Karpas-422 (cell line): Measurements from ENCODE around the gene NEURL3. TPM values are rescaled to one million over a fixed set of nuclear protein-coding genes. Genes with fewer than 3 reads are reported as not detected.
"Not testable (repeated sequence)": the region's sequence is repeated elsewhere in the genome, so short reads cannot be mapped to it uniquely, and the experiment has no call there.

Experiments
- DNase-seq: peaks from one replicate; pipeline ENCODE4 v3.0.0-alpha.2; 2015
- H2AFZ ChIP-seq: fragments of 200-600 bp; sonication (generic); 2 replicates; pipeline ENCODE4 v1.6.1; 2014; ENCODE audit warnings: antibody characterized with exemption, low read length, mixed read lengths
- H3K27ac ChIP-seq: fragments of 200-600 bp; sonication (generic); 2 replicates; pipeline ENCODE4 v1.5.1; 2014; ENCODE audit warnings: mild to moderate bottlenecking, low read length, moderate library complexity
- H3K27me3 ChIP-seq: fragments of 200-600 bp; sonication (generic); 2 replicates; pipeline ENCODE4 v1.6.1; 2014; ENCODE audit warnings: low read length, mixed read lengths
- H3K36me3 ChIP-seq: fragments of 200-600 bp; sonication (generic); 2 replicates; pipeline ENCODE4 v1.6.1; 2014; ENCODE audit warnings: low read length, mixed read lengths; ENCODE audit not compliant: insufficient read depth
- H3K4me1 ChIP-seq: fragments of 200-600 bp; sonication (generic); 2 replicates; pipeline ENCODE4 v1.6.1; 2014; ENCODE audit warnings: mild to moderate bottlenecking, low read length, mixed read lengths
- H3K4me2 ChIP-seq: fragments of 200-600 bp; sonication (generic); 2 replicates; pipeline ENCODE4 v1.6.1; 2014; ENCODE audit warnings: low read length, low read depth, mild to moderate bottlenecking; ENCODE audit not compliant: poor library complexity, severe bottlenecking
- H3K4me3 ChIP-seq: fragments of 200-600 bp; sonication (generic); 2 replicates; pipeline ENCODE4 v1.5.1; 2014; ENCODE audit warnings: mild to moderate bottlenecking, antibody characterized with exemption, low read length, mixed read lengths
- H3K79me2 ChIP-seq: fragments of 200-600 bp; sonication (generic); 2 replicates; pipeline ENCODE4 v1.6.1; 2014; ENCODE audit warnings: mild to moderate bottlenecking, low read length, mixed read lengths
- H3K9ac ChIP-seq: fragments of 200-600 bp; sonication (generic); 2 replicates; pipeline ENCODE4 v1.6.0; 2014; ENCODE audit warnings: low read length
- H3K9me2 ChIP-seq: fragments of 200-600 bp; sonication (generic), shearing (Covaris generic); replicated peaks from 2 replicates; pipeline ENCODE4 v1.6.0; 2014; ENCODE audit warnings: mild to moderate bottlenecking, low read length, moderate library complexity; ENCODE audit not compliant: insufficient read depth
- H3K9me3 ChIP-seq: fragments of 300-700, 200-600 bp; sonication (generic); 2 replicates; pipeline ENCODE4 v1.6.1; 2014; ENCODE audit warnings: low read length, mixed read lengths
- H4K20me1 ChIP-seq: fragments of 200-600 bp; sonication (generic); 2 replicates; pipeline ENCODE4 v1.6.1; 2014; ENCODE audit warnings: mild to moderate bottlenecking, antibody characterized with exemption, low read length, low read depth; ENCODE audit not compliant: insufficient read depth
- total RNA-seq: library from RNA; depleted of rRNA; stranded (reverse); fragments of >200 nt; shearing (Covaris generic); gene quantifications from 2 replicates; pipeline ENCODE4 v1.2.3, GENCODE V29; 2014; ENCODE audit warnings: low replicate concordance; rRNA removed

NEURL3 gene
- total RNA-seq: not detected in 2 replicates

GRCh38 chr2:96505231-96505889 lies at the start of gene NEURL3:
Gene NEURL3, minus strand, starts transcription at chr2:96505357. Its CDS starts 71 bp downstream, at chr2:96505286.
- Histone ChIP-seq H3K9ac (no peak within 1 kb of the TSS), H3K4me1 (peaks cover 20% of the 10 kb centered on the region), H3K36me3 (no peaks in the 10 kb centered on the region), H3K79me2 (no peaks in the 10 kb centered on the region), H2AFZ (no peak within 1 kb of the TSS), H3K4me2 (no peak within 1 kb of the TSS), H3K9me3 (no peaks in the 10 kb centered on the region), H3K27ac (no peak within 1 kb of the TSS), H3K9me2 (no peaks in the 10 kb centered on the region), H3K4me3 (no peak within 1 kb of the TSS), H3K27me3 (no peaks in the 10 kb centered on the region), H4K20me1 (no peaks in the 10 kb centered on the region)
- DNase-seq: no peak

GRCh38 chr2:96554293-96555145 lies 49.4 kb upstream of the NEURL3 start:
- Histone ChIP-seq H3K4me3 (peak overlapping the region; percentile 55; the same call in 1 of the 2 replicates), H3K27ac (no peak overlapping the region), H3K9me2 (no peaks in the 10 kb centered on the region), H3K4me1 (peaks cover 7% of the 10 kb centered on the region), H3K79me2 (no peaks in the 10 kb centered on the region), H3K36me3 (no peaks in the 10 kb centered on the region), H4K20me1 (no peaks in the 10 kb centered on the region), H3K27me3 (no peaks in the 10 kb centered on the region), H2AFZ (peak overlapping the region; percentile 88), H3K9me3 (no peaks in the 10 kb centered on the region), H3K9ac (peak overlapping the region; percentile 49), H3K4me2 (peak overlapping the region; percentile 54)
- peak; percentile 87 for DNase-seq

GRCh38 chr2:96553957-96554292 lies 48.8 kb upstream of the NEURL3 start:
- peak overlapping the region; percentile 88 for H2AFZ ChIP-seq
- H3K9me3 ChIP-seq, H3K4me1 ChIP-seq, H3K27me3 ChIP-seq, H4K20me1 ChIP-seq, H3K9me2 ChIP-seq, H3K79me2 ChIP-seq, H3K27ac ChIP-seq, DNase-seq, H3K36me3 ChIP-seq: not testable (repeated sequence)
- peak overlapping the region; percentile 49 for H3K9ac ChIP-seq
- H3K4me3 ChIP-seq: peak overlapping the region; percentile 55; the same call in 1 of the 2 replicates
- H3K4me2 ChIP-seq: peak overlapping the region; percentile 54

GRCh38 chr2:96553176-96553956 lies 48.2 kb upstream of the NEURL3 start:
- Histone ChIP-seq H3K4me3 (no peak overlapping the region), H3K36me3 (no peaks in the 10 kb centered on the region), H3K79me2 (no peaks in the 10 kb centered on the region), H3K9me2 (no peaks in the 10 kb centered on the region), H4K20me1 (no peaks in the 10 kb centered on the region), H3K4me1 (peaks cover 7% of the 10 kb centered on the region), H2AFZ (no peak overlapping the region), H3K27ac (no peak overlapping the region), H3K4me2 (no peak overlapping the region), H3K27me3 (no peaks in the 10 kb centered on the region), H3K9ac (no peak overlapping the region), H3K9me3 (no peaks in the 10 kb centered on the region)
- DNase-seq: no peak

- H3K27ac ChIP-seq: no peak overlapping the region
- no peaks in the 10 kb centered on the region for H3K27me3 ChIP-seq
- H3K4me2 ChIP-seq: no peak overlapping the region
- H3K9me2 ChIP-seq: no peaks in the 10 kb centered on the region
- H3K9me3 ChIP-seq: no peaks in the 10 kb centered on the region
- no peak overlapping the region for H3K9ac ChIP-seq
- H4K20me1 ChIP-seq: no peaks in the 10 kb centered on the region
- peaks cover 7% of the 10 kb centered on the region for H3K4me1 ChIP-seq
- H3K79me2 ChIP-seq: no peaks in the 10 kb centered on the region
- no peaks in the 10 kb centered on the region for H3K36me3 ChIP-seq
- H2AFZ ChIP-seq: no peak overlapping the region
- no peak overlapping the region for H3K4me3 ChIP-seq
- DNase-seq: no peak
These were observed 47.4 kb upstream of the NEURL3 start for GRCh38 chr2:96552315-96553175.

DNA sequence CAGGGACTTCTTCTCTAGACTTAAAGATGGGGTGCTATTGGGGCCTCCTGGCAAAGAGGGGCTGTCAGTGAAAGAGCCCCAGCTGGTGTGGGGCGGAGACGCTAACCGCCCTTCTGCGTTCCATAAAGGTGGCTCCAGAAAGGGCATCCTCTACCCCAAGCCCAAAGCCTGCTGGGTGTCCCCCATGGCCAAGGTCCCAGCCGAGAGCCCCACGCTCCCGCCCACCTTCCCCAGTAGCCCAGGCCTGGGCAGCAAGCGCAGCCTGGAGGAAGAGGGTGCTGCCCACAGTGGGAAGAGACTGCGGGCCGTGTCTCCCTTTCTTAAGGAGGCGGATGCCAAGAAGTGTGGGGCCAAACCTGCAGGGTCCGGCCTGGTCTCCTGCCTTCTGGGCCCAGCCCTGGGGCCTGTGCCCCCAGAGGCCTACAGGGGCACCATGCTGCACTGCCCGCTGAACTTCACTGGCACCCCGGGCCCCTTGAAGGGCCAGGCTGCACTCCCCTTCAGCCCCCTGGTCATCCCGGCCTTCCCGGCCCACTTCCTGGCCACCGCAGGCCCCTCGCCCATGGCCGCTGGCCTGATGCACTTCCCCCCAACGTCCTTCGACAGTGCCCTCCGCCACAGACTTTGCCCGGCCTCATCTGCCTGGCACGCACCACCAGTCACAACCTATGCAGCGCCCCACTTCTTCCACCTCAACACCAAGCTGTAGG lies 46.6 kb upstream of the NEURL3 start:
- H3K9me2 ChIP-seq: no peaks in the 10 kb centered on the region
- H4K20me1 ChIP-seq: no peaks in the 10 kb centered on the region
- H3K79me2 ChIP-seq: no peaks in the 10 kb centered on the region
- H3K4me1 ChIP-seq: peaks cover 7% of the 10 kb centered on the region
- no peaks in the 10 kb centered on the region for H3K36me3 ChIP-seq
- H3K4me3 ChIP-seq: no peak overlapping the region
- H3K9ac ChIP-seq: no peak overlapping the region
- H3K9me3 ChIP-seq: no peaks in the 10 kb centered on the region
- H3K27me3 ChIP-seq: no peaks in the 10 kb centered on the region
- no peak overlapping the region for H3K4me2 ChIP-seq
- no peak for DNase-seq
- no peak overlapping the region for H3K27ac ChIP-seq
- no peak overlapping the region for H2AFZ ChIP-seq

DNA sequence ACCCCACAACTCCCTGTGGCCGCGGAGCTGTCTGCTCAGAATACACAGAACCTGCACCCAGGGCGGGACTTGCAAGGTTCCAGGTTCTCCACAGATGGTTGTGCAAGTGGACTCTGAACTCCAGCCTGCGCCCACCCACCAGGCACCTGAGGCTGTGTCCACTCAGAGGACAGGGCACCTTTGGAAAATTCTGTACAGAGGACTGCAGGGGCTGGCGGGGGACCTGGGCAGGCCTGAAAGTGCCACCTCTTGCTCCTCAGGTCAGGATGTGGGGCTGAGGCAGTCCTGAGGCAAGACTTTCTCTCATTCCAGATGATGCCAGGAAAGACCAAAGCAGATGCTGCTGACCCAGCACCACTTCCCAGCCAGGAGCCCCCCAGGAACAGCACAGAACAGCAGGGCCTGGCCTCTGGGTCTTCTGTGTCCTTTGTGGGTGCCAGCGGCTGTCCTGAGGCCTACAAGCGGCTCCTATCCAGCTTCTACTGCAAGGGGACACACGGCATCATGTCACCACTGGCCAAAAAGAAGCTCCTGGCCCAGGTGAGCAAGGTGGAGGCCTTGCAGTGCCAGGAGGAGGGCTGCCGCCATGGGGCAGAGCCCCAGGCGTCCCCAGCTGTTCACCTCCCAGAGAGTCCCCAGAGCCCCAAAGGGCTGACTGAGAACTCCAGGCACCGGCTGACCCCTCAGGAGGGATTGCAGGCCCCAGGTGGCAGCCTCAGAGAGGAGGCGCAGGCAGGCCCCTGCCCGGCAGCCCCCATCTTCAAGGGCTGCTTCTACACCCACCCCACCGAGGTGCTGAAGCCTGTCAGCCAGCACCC lies 45.8 kb upstream of the NEURL3 start:
- no peaks in the 10 kb centered on the region for H3K9me2 ChIP-seq
- no peaks in the 10 kb centered on the region for H3K36me3 ChIP-seq
- no peak overlapping the region for H3K9ac ChIP-seq
- H3K27me3 ChIP-seq: no peaks in the 10 kb centered on the region
- no peak overlapping the region for H2AFZ ChIP-seq
- no peaks in the 10 kb centered on the region for H4K20me1 ChIP-seq
- H3K4me2 ChIP-seq: no peak overlapping the region
- no peaks in the 10 kb centered on the region for H3K79me2 ChIP-seq
- H3K27ac ChIP-seq: no peak overlapping the region
- no peaks in the 10 kb centered on the region for H3K9me3 ChIP-seq
- peaks cover 7% of the 10 kb centered on the region for H3K4me1 ChIP-seq
- H3K4me3 ChIP-seq: no peak overlapping the region
- no peak for DNase-seq
